IMR-90 (cell line): ENCODE measurements around the gene PRKCG. TPM values are rescaled to one million over a fixed set of nuclear protein-coding genes. Genes with fewer than 3 reads are reported as not detected.

Source experiments
- ATAC-seq: fragments of 200-7000 bp; cut with Tn5 transposase; 2 replicates; pipeline ENCODE4 v1.9.1; 2020; ENCODE audit warnings: low read depth, mild to moderate bottlenecking, moderate library complexity
- BruUV-seq: library from RNA; stranded (reverse); fragments of 400-500 nt; replicated peaks from 2 replicates; lab custom pipeline; 2021; lab: Mats Ljungman, UMichigan
- CTCF ChIA-PET: fragments of 300-600 bp; formaldehyde crosslinking; extraction: SDS; loops from one replicate; lab custom pipeline; 2021; ENCODE audit warnings: antibody characterized with exemption; lab: Yijun Ruan, JAX
- POLR2A ChIA-PET: fragments of 300-600 bp; sonication (Branson Sonifier 250); formaldehyde crosslinking; loops from one replicate; lab custom pipeline; 2022; ENCODE audit warnings: antibody characterized with exemption; ENCODE audit not compliant: unreplicated experiment; lab: Charles Lee
- DNase-seq: peaks from one replicate; pipeline ENCODE4 v3.0.0; 2013
- H2AFZ ChIP-seq: replicated peaks from 2 replicates; pipeline ENCODE3; 2013; ENCODE audit warnings: low read length, mild to moderate bottlenecking; ENCODE audit not compliant: poor library complexity
- H2AK5ac ChIP-seq: 2 replicates; pipeline ENCODE4 v1.6.1; 2013; ENCODE audit warnings: low read depth, low read length, inconsistent platforms
- H2AK9ac ChIP-seq: replicated peaks from 2 replicates; pipeline ENCODE3; 2013; ENCODE audit warnings: mild to moderate bottlenecking, low read depth, low read length, moderate library complexity; ENCODE audit not compliant: poor library complexity
- H2BK120ac ChIP-seq: 2 replicates; pipeline ENCODE4 v1.6.1; 2013; ENCODE audit warnings: low read depth, low read length, inconsistent platforms
- H2BK15ac ChIP-seq: 3 replicates; pipeline ENCODE4 v1.6.1; 2013; ENCODE audit warnings: low read depth, low read length, inconsistent platforms
- H2BK20ac ChIP-seq: 2 replicates; pipeline ENCODE4 v1.6.1; 2013; ENCODE audit warnings: low read depth, mild to moderate bottlenecking, inconsistent platforms, low read length, moderate library complexity
- H2BK5ac ChIP-seq: 2 replicates; pipeline ENCODE4 v1.6.1; 2013; ENCODE audit warnings: mild to moderate bottlenecking, low read depth, low read length, inconsistent platforms; ENCODE audit not compliant: poor library complexity, severe bottlenecking
- H3K14ac ChIP-seq: replicated peaks from 2 replicates; pipeline ENCODE4 v1.6.1; 2013; ENCODE audit warnings: low read depth, low read length, inconsistent platforms
- H3K18ac ChIP-seq: 2 replicates; pipeline ENCODE4 v1.6.1; 2013; ENCODE audit warnings: low read depth, low read length, control low read depth
- H3K23ac ChIP-seq: 2 replicates; pipeline ENCODE4 v1.6.1; 2013; ENCODE audit warnings: low read depth, low read length, inconsistent platforms
- H3K27ac ChIP-seq: 2 replicates; pipeline ENCODE4 v1.5.1; 2013; ENCODE audit warnings: mild to moderate bottlenecking, control low read depth, low read length; ENCODE audit not compliant: insufficient read depth
- H3K27me3 ChIP-seq: 2 replicates; pipeline ENCODE4 v1.6.1; 2013; ENCODE audit warnings: low read length; ENCODE audit not compliant: control insufficient read depth, insufficient read depth
- H3K36me3 ChIP-seq: 2 replicates; pipeline ENCODE4 v1.6.1; 2013; ENCODE audit warnings: low read length, mixed read lengths; ENCODE audit not compliant: control insufficient read depth, insufficient read depth
- H3K4ac ChIP-seq: 2 replicates; pipeline ENCODE4 v1.6.1; 2013; ENCODE audit warnings: low read depth, low read length, inconsistent platforms
- H3K4me1 ChIP-seq: 2 replicates; pipeline ENCODE4 v1.6.1; 2013; ENCODE audit warnings: low read length, mixed read lengths; ENCODE audit not compliant: control insufficient read depth, insufficient read depth
- H3K4me2 ChIP-seq: 2 replicates; pipeline ENCODE4 v1.6.1; 2013; ENCODE audit warnings: low read depth, mild to moderate bottlenecking, control low read depth, low read length, moderate library complexity
- H3K4me3 ChIP-seq: 2 replicates; pipeline ENCODE4 v1.5.1; 2013; ENCODE audit warnings: low read depth, mild to moderate bottlenecking, control low read depth, low read length, moderate library complexity; ENCODE audit not compliant: insufficient read depth
- H3K56ac ChIP-seq: 2 replicates; pipeline ENCODE4 v1.6.1; 2013; ENCODE audit warnings: low read length, inconsistent platforms; ENCODE audit not compliant: insufficient read depth; ENCODE audit errors: extremely low read depth
- H3K79me1 ChIP-seq, 2 experiments: 2 replicates each; pipeline ENCODE4 v1.6.1; 2013; ENCODE audit warnings: low read length in 2 of 2, inconsistent platforms in 1 of 2, low read depth in 1 of 2
- H3K9ac ChIP-seq: 2 replicates; pipeline ENCODE4 v1.6.1; 2013; ENCODE audit warnings: low read depth, low read length, control low read depth
- H3K9me1 ChIP-seq: 2 replicates; pipeline ENCODE4 v1.6.1; 2013; ENCODE audit warnings: low read length, inconsistent platforms; ENCODE audit not compliant: insufficient read depth
- H3K9me3 ChIP-seq: 2 replicates; pipeline ENCODE4 v1.6.1; 2013; ENCODE audit warnings: low read length; ENCODE audit not compliant: control insufficient read depth, insufficient read depth
- H4K20me1 ChIP-seq: 2 replicates; pipeline ENCODE4 v1.6.1; 2013; ENCODE audit warnings: low read length, inconsistent platforms; ENCODE audit not compliant: insufficient read depth
- H4K5ac ChIP-seq: 2 replicates; pipeline ENCODE4 v1.6.1; 2013; ENCODE audit warnings: mild to moderate bottlenecking, low read depth, low read length, control low read depth
- H4K8ac ChIP-seq, 2 experiments: 2 replicates each; pipeline ENCODE4 v1.6.1; 2013; ENCODE audit warnings: low read depth in 2 of 2, low read length in 2 of 2, control low read depth in 1 of 2, inconsistent platforms in 1 of 2
- H4K91ac ChIP-seq: 2 replicates; pipeline ENCODE4 v1.6.1; 2013; ENCODE audit warnings: low read depth, low read length, inconsistent platforms; ENCODE audit not compliant: insufficient read depth
- BHLHE40 ChIP-seq: fragments of 150-350 bp; IDR thresholded peaks from 2 replicates; pipeline ENCODE4 v1.6.1; 2016; ENCODE audit warnings: mild to moderate bottlenecking, low read depth, low read length
- CEBPB ChIP-seq: IDR thresholded peaks from 2 replicates; pipeline ENCODE4 v1.6.1; 2012; ENCODE audit warnings: low read depth, low read length, improper control_type of control experiment
- CHD1 ChIP-seq: IDR thresholded peaks from 2 replicates; pipeline ENCODE4 v1.6.1; 2012; ENCODE audit warnings: low read depth, low read length, improper control_type of control experiment
- CTCF ChIP-seq: conservative IDR thresholded peaks from 2 replicates; pipeline ENCODE4 v1.5.1; 2012; ENCODE audit warnings: mild to moderate bottlenecking, low read depth, low read length, improper control_type of control experiment
- FOS ChIP-seq: fragments of 150-350 bp; IDR thresholded peaks from 2 replicates; pipeline ENCODE4 v1.6.1; 2016; ENCODE audit warnings: low read depth, low read length
- MAFK ChIP-seq: IDR thresholded peaks from 2 replicates; pipeline ENCODE4 v1.6.1; 2012; ENCODE audit warnings: low read depth, low read length, improper control_type of control experiment
- MAZ ChIP-seq: IDR thresholded peaks from 2 replicates; pipeline ENCODE4 v1.6.1; 2012; ENCODE audit warnings: low read depth, mild to moderate bottlenecking, low read length, improper control_type of control experiment, moderate library complexity, borderline replicate concordance
- MXI1 ChIP-seq: IDR thresholded peaks from 2 replicates; pipeline ENCODE4 v1.6.1; 2012; ENCODE audit warnings: low read depth, mild to moderate bottlenecking, low read length, moderate library complexity, borderline replicate concordance
- NFE2L2 ChIP-seq: fragments of 150-350 bp; IDR thresholded peaks from 2 replicates; pipeline ENCODE4 v1.6.1; 2016; ENCODE audit warnings: low read depth, mild to moderate bottlenecking, low read length
- POLR2A ChIP-seq: IDR thresholded peaks from 2 replicates; pipeline ENCODE4 v1.6.1; 2012; ENCODE audit warnings: mild to moderate bottlenecking, low read depth, low read length
- RAD21 ChIP-seq: IDR thresholded peaks from 2 replicates; pipeline ENCODE4 v1.6.1; 2012; ENCODE audit warnings: low read length, improper control_type of control experiment
- RCOR1 ChIP-seq: IDR thresholded peaks from 2 replicates; pipeline ENCODE4 v1.6.1; 2012; ENCODE audit warnings: mild to moderate bottlenecking, low read length, improper control_type of control experiment; ENCODE audit not compliant: insufficient replicate concordance
- RFX5 ChIP-seq: IDR thresholded peaks from 2 replicates; pipeline ENCODE4 v1.8.0; 2012; ENCODE audit warnings: low read depth, mild to moderate bottlenecking, low read length, moderate library complexity
- SMC3 ChIP-seq: fragments of 150-350 bp; IDR thresholded peaks from 2 replicates; pipeline ENCODE4 v1.6.1; 2016; ENCODE audit warnings: low read depth, mild to moderate bottlenecking, antibody characterized with exemption, low read length, moderate library complexity
- USF2 ChIP-seq: fragments of 150-350 bp; IDR thresholded peaks from 2 replicates; pipeline ENCODE4 v1.6.1; 2017; ENCODE audit warnings: mild to moderate bottlenecking, antibody characterized with exemption, low read length, low read depth
- WGBS, 2 experiments: methylation state at CpG; one replicate each; pipeline versions ENCODE4 v1.1.5 to v1.1.7; 2013; ENCODE audit warnings: missing lambda C conversion rate in 2 of 2; ENCODE audit not compliant: insufficient read length in 1 of 2; ENCODE audit errors: extremely low coverage in 2 of 2; 5-methylcytosine and 5-hydroxymethylcytosine counted together
- dilution Hi-C: fragments of 300-500 bp; cut with HindIII; formaldehyde crosslinking; loops from one replicate; pipeline ENCODE4 v1.14.3; 2018; ENCODE audit warnings: low sequenced_read_pairs; ENCODE audit not compliant: unreplicated experiment
- in situ Hi-C: fragments of 300-500 bp; cut with MboI; formaldehyde crosslinking; loops from 3 replicates; pipeline ENCODE4 v1.14.3; 2019; ENCODE audit warnings: low sequenced_read_pairs, inconsistent platforms, mixed read lengths
- intact Hi-C: fragments of 100-400 bp; cut with micrococcal nuclease; formaldehyde crosslinking; loops from 2 replicates; pipeline ENCODE4 v1.10.0; 2022
- polyA plus RNA-seq, 3 experiments: library from polyadenylated mRNA; depleted of rRNA; stranded (reverse); fragments of >200 nt; gene quantifications; 2 replicates each; pipeline ENCODE4 v1.2.3, GENCODE V29; 2012; ENCODE audit warnings: low replicate concordance in 1 of 3
- total RNA-seq: library from RNA; depleted of rRNA; stranded (reverse); fragments of >200 nt; gene quantifications from 2 replicates; pipeline ENCODE4 v1.2.3, GENCODE V29; 2012
- TF ChIP-seq, protein P1 (sequence below): fragments of 150-350 bp; IDR thresholded peaks from 2 replicates; pipeline ENCODE4 v1.6.1; 2016; ENCODE audit warnings: low read depth, mild to moderate bottlenecking, low read length, moderate library complexity, borderline replicate concordance

Gene PRKCG
- total and polyA plus RNA-seq, 2 of the 4 experiments (the other 2 are of a cell fraction), result not detected

GRCh38 chr19:53936029-53936428 lies 54.0 kb downstream of the PRKCG start:
- Histone ChIP-seq H3K9ac (no peak overlapping the region), H2BK15ac (no peak overlapping the region), H2AK5ac (no peak overlapping the region), H3K4me3 (no peak overlapping the region), H3K14ac (no peak overlapping the region), H3K27ac (no peak overlapping the region), H3K79me1 (no peaks in the 10 kb centered on the region), H2AFZ (no peak overlapping the region), H3K4me1 (no peaks in the 10 kb centered on the region), H2AK9ac (no peak overlapping the region), H3K9me3 (no peaks in the 10 kb centered on the region), H4K5ac (no peak overlapping the region), H3K4ac (no peak overlapping the region), H3K23ac (no peak overlapping the region), H3K4me2 (no peak overlapping the region), H4K91ac (no peak overlapping the region), H2BK120ac (no peak overlapping the region), H3K36me3 (0 out of 2 replicates have a peak, but pooled peaks cover 1% of the 10 kb centered on the region), H3K18ac (no peak overlapping the region), H4K20me1 (no peaks in the 10 kb centered on the region), H2BK5ac (no peak overlapping the region), H2BK20ac (no peak overlapping the region), H3K9me1 (no peaks in the 10 kb centered on the region), H3K27me3 (no peaks in the 10 kb centered on the region), H3K56ac (no peak overlapping the region), H4K8ac (no peak overlapping the region)
- TF ChIP-seq CTCF, result no peak
- no peak for TF ChIP-seq MAFK
- no peak for TF ChIP-seq RCOR1
- no peak for TF ChIP-seq RAD21
- no peak for TF ChIP-seq USF2
- no peak for TF ChIP-seq MXI1
- no peak for TF ChIP-seq FOS
- no peak for TF ChIP-seq SMC3
- TF ChIP-seq MAZ, result no peak
- TF ChIP-seq CHD1, result no peak
- no peak for TF ChIP-seq RFX5
- no peak for TF ChIP-seq BHLHE40
- no peak for TF ChIP-seq CEBPB
- no peak for TF ChIP-seq NFE2L2
- TF ChIP-seq, protein P1, sequence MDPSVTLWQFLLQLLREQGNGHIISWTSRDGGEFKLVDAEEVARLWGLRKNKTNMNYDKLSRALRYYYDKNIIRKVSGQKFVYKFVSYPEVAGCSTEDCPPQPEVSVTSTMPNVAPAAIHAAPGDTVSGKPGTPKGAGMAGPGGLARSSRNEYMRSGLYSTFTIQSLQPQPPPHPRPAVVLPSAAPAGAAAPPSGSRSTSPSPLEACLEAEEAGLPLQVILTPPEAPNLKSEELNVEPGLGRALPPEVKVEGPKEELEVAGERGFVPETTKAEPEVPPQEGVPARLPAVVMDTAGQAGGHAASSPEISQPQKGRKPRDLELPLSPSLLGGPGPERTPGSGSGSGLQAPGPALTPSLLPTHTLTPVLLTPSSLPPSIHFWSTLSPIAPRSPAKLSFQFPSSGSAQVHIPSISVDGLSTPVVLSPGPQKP, result no peak
- no peak for TF ChIP-seq POLR2A
- BruUV-seq, result no TSS peak
- ChIA-PET CTCF (no interaction called here), POLR2A (interaction anchor here (0.7 kb wide), 1 partner anchor 12 kb away, joined by 3 read pairs; no protein-coding TSS in a partner anchor)
- in situ Hi-C loops (no loop called here), intact Hi-C loops (no loop called here), dilution Hi-C loops (no loop called here)
- DNase-seq, result no peak
- no peak for ATAC-seq
- no CpG with 5 or more reads among the region's 7 CpGs for WGBS, 2 experiments
